OCI-LY1 (cell line): Measurements from ENCODE around the gene ACAA1.
"Not testable (repeated sequence)": the region's sequence is repeated elsewhere in the genome, so short reads cannot be mapped to it uniquely, and the experiment has no call there.

Experiments
- H2AFZ ChIP-seq: fragments of 200-600 bp; sonication (generic), shearing (Covaris generic); 2 replicates; pipeline ENCODE4 v1.6.0; 2014; ENCODE audit warnings: antibody characterized with exemption, mild to moderate bottlenecking, low read length
- H3F3A ChIP-seq: fragments of 200-600 bp; sonication (generic), shearing (Covaris generic); 2 replicates; pipeline ENCODE4 v1.6.0; 2014; ENCODE audit warnings: mild to moderate bottlenecking, antibody characterized with exemption, low read length, moderate library complexity; ENCODE audit not compliant: insufficient read depth
- H3K27ac ChIP-seq: fragments of 200-600 bp; sonication (generic); 2 replicates; pipeline ENCODE4 v1.5.1; 2014; ENCODE audit warnings: low read length, mixed run types, mild to moderate bottlenecking, low read depth; ENCODE audit not compliant: poor library complexity, severe bottlenecking
- H3K27me3 ChIP-seq: fragments of 200-600 bp; sonication (generic); 2 replicates; pipeline ENCODE4 v1.6.0; 2014; ENCODE audit warnings: antibody characterized with exemption, mild to moderate bottlenecking, low read length, moderate library complexity; ENCODE audit not compliant: insufficient read depth
- H3K36me3 ChIP-seq: fragments of 200-600 bp; sonication (generic); 2 replicates; pipeline ENCODE4 v1.6.1; 2014; ENCODE audit warnings: mild to moderate bottlenecking, antibody characterized with exemption, low read length, moderate library complexity, mixed read lengths; ENCODE audit not compliant: insufficient read depth
- H3K4me1 ChIP-seq: fragments of 200-600 bp; sonication (generic); 2 replicates; pipeline ENCODE4 v1.5.1; 2014; ENCODE audit warnings: mild to moderate bottlenecking, low read length, moderate library complexity; ENCODE audit not compliant: insufficient read depth, severe bottlenecking
- H3K4me2 ChIP-seq: fragments of 200-600 bp; sonication (generic), shearing (Covaris generic); 2 replicates; pipeline ENCODE4 v1.6.1; 2014; ENCODE audit warnings: low read length
- H3K4me3 ChIP-seq: fragments of 200-600 bp; sonication (generic); 2 replicates; pipeline ENCODE4 v1.5.1; 2014; ENCODE audit warnings: low read length, low read depth, mild to moderate bottlenecking, mixed read lengths; ENCODE audit not compliant: poor library complexity, severe bottlenecking
- H3K79me2 ChIP-seq: fragments of 200-600 bp; shearing (Covaris generic); 2 replicates; pipeline ENCODE4 v1.6.1; 2016; ENCODE audit warnings: mixed run types, low read length, mixed read lengths; ENCODE audit not compliant: insufficient read depth
- H3K9ac ChIP-seq: fragments of 200-600 bp; sonication (generic), shearing (Covaris generic); 2 replicates; pipeline ENCODE4 v1.6.1; 2014; ENCODE audit warnings: mild to moderate bottlenecking, low read length, mixed read lengths
- H3K9me2 ChIP-seq: fragments of 200-600 bp; sonication (generic), shearing (Covaris generic); 2 replicates; pipeline ENCODE4 v1.6.1; 2014; ENCODE audit warnings: low read depth, mild to moderate bottlenecking, low read length, mixed read lengths
- H3K9me3 ChIP-seq: fragments of 200-600 bp; shearing (Covaris generic); 2 replicates; pipeline ENCODE4 v1.6.1; 2014; ENCODE audit warnings: low read length, mixed read lengths
- H4K20me1 ChIP-seq: fragments of 200-600 bp; sonication (generic), shearing (Covaris generic); 2 replicates; pipeline ENCODE4 v1.6.0; 2016; ENCODE audit warnings: mild to moderate bottlenecking, low read length; ENCODE audit not compliant: insufficient read depth
- CTCF ChIP-seq: fragments of 200-600 bp; sonication (generic), shearing (Covaris generic); IDR thresholded peaks from 2 replicates; pipeline ENCODE4 v1.5.1; 2017; ENCODE audit warnings: mild to moderate bottlenecking, antibody characterized with exemption, low read length, moderate library complexity, mixed read lengths
- EZH2 ChIP-seq: fragments of 200-600 bp; sonication (generic), shearing (Covaris generic); IDR thresholded peaks from 2 replicates; pipeline ENCODE4 v1.8.0; 2017; ENCODE audit warnings: borderline replicate concordance, mixed run types, mild to moderate bottlenecking, antibody characterized with exemption, low read length, moderate library complexity, mixed read lengths

Gene ACAA1

GRCh38 chr3:38136393-38136776, 542 bp downstream of the ACAA1 start:
- TF ChIP-seq EZH2: no peak
- no peak for TF ChIP-seq CTCF
- H3K9me3 ChIP-seq: no peaks in the 10 kb centered on the region
- H3K79me2 ChIP-seq: no peaks in the 10 kb centered on the region
- no peaks in the 10 kb centered on the region for H3K9me2 ChIP-seq
- no peaks in the 10 kb centered on the region for H3K27me3 ChIP-seq
- H4K20me1 ChIP-seq: no peaks in the 10 kb centered on the region
- H3K9ac ChIP-seq: peak overlapping the region; percentile 83
- H3K4me1 ChIP-seq: peaks cover 32% of the 10 kb centered on the region
- H3K36me3 ChIP-seq: peaks cover 36% of the 10 kb centered on the region
- no peak overlapping the region for H2AFZ ChIP-seq
- H3K27ac ChIP-seq: peak overlapping the region; percentile 21
- H3K4me3 ChIP-seq: peak overlapping the region; percentile 94
- no peaks in the 10 kb centered on the region for H3F3A ChIP-seq
- peak overlapping the region; percentile 82 for H3K4me2 ChIP-seq

- Histone ChIP-seq H3K4me1 (peaks cover 32% of the 10 kb centered on the region), H3K27ac (peak overlapping the region; percentile 21), H3K4me3 (peak overlapping the region; percentile 94), H3K9ac (peak overlapping the region; percentile 83), H3K4me2 (peak overlapping the region; percentile 82), H3K36me3 (peaks cover 36% of the 10 kb centered on the region)
- not testable (repeated sequence) for H3K79me2 ChIP-seq, H3K27me3 ChIP-seq, H2AFZ ChIP-seq, H3F3A ChIP-seq, H3K9me2 ChIP-seq, H3K9me3 ChIP-seq, H4K20me1 ChIP-seq
Observed at GRCh38 chr3:38135621-38136277, 1.2 kb downstream of the ACAA1 start.

- not testable (repeated sequence) for H3K9me2 ChIP-seq, H3K27me3 ChIP-seq, H3K4me3 ChIP-seq, H3F3A ChIP-seq, H3K79me2 ChIP-seq, H2AFZ ChIP-seq, H4K20me1 ChIP-seq, H3K9me3 ChIP-seq, H3K9ac ChIP-seq, H3K4me2 ChIP-seq, H3K27ac ChIP-seq
- Histone ChIP-seq H3K4me1 (peaks cover 29% of the 10 kb centered on the region), H3K36me3 (peaks cover 41% of the 10 kb centered on the region)
Observed at GRCh38 chr3:38134517-38135143, 2.3 kb downstream of the ACAA1 start.

DNA sequence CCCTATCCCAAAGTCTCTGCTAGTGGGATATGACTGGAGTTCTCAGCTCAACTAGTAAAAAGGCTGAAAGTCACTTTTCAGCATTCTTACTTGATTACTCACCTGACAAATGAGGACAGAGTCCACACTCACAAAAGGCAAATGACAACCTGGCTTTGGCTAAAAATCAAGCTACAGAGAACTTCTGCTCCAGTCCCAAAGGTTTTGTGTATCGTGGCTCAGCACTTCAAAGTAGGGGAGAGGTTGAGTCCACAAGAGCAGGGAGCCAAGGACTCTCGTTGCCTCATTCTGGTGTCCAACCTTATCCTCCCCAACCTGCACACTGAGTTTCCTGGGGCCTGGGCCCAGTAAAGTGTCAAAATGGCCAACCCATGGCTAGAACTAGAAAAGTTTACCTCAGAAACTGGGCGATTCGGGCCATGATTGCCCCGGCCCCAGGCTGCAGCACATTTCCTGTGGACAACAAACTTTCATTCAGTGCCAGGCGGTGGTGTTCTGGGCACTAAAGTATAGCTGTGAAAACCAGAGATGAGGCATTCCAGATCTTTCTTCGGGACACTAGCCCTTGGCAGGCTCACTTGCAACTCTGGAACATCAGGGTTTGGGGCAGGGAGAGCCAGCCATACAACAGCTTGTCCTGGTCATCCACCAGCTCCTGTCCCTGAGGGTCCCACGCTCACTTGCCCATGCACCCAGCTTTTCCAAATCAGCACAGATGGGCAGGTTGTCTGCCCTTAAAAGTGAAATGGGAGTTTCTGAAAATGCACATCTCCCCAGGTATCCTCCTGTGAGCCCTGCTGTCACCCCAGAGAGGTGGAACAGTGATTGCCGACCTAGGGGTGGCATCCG, 3.1 kb downstream of the ACAA1 start:
- no peak overlapping the region for H3K4me3 ChIP-seq
- H3K4me1 ChIP-seq: peaks cover 22% of the 10 kb centered on the region
- no peaks in the 10 kb centered on the region for H3K9me2 ChIP-seq
- H3K36me3 ChIP-seq: peaks cover 50% of the 10 kb centered on the region
- no peaks in the 10 kb centered on the region for H3K27me3 ChIP-seq
- no peak overlapping the region for H2AFZ ChIP-seq
- H3K79me2 ChIP-seq: no peaks in the 10 kb centered on the region
- no peak overlapping the region for H3K27ac ChIP-seq
- H3K4me2 ChIP-seq: no peak overlapping the region
- no peaks in the 10 kb centered on the region for H3F3A ChIP-seq
- no peak overlapping the region for H3K9ac ChIP-seq
- H4K20me1 ChIP-seq: no peaks in the 10 kb centered on the region
- TF ChIP-seq EZH2 (no peak), CTCF (no peak)
- H3K9me3 ChIP-seq: no peaks in the 10 kb centered on the region
